Lower lobe of right lung (tissue), 2 donors: ENCODE measurements around the gene CRTC3. TPM values are rescaled to one million over a fixed set of nuclear protein-coding genes. Genes with fewer than 3 reads are reported as not detected.
A peak's percentile ranks its signal among the peaks of the same experiment; 100 is the strongest.

Experiments
- ATAC-seq, 2 donors: fragments of 200-7000 bp; cut with Tn5 transposase; one replicate each; pipeline ENCODE4 v1.9.1; 2020 to 2022; ENCODE audit warnings: mild to moderate bottlenecking in 2 of 2, moderate library complexity in 2 of 2
- DNase-seq: peaks from one replicate; pipeline ENCODE4 v3.0.0-alpha.2; 2020
- H3K27ac ChIP-seq: fragments of 200-600 bp; one replicate; pipeline ENCODE4 v1.8.0; 2022
- H3K27me3 ChIP-seq: fragments of 200-600 bp; one replicate; pipeline ENCODE4 v1.8.0; 2022; ENCODE audit warnings: low read depth
- H3K36me3 ChIP-seq: fragments of 200-600 bp; one replicate; pipeline ENCODE4 v1.8.0; 2022; ENCODE audit warnings: mild to moderate bottlenecking
- H3K4me1 ChIP-seq: fragments of 200-600 bp; one replicate; pipeline ENCODE4 v1.8.0; 2022
- H3K4me3 ChIP-seq: fragments of 200-600 bp; one replicate; pipeline ENCODE4 v1.8.0; 2022; ENCODE audit warnings: mild to moderate bottlenecking
- H3K9me3 ChIP-seq: fragments of 200-600 bp; one replicate; pipeline ENCODE4 v1.8.0; 2022
- CTCF ChIP-seq: fragments of 200-600 bp; IDR thresholded peaks from one replicate; pipeline ENCODE4 v1.8.0; 2022; ENCODE audit warnings: antibody characterized with exemption, mild to moderate bottlenecking
- intact Hi-C: fragments of 100-400 bp; cut with DNase I; formaldehyde crosslinking; loops from one replicate; pipeline ENCODE4 v1.11.0; 2022
- total RNA-seq: library from RNA; stranded (reverse); fragmentation: NEBNext Ultra II Directional; extraction: Animal tissue kit (Norgen Biotek cat#: 25700); gene quantifications from one replicate; pipeline ENCODE4 v1.2.1, GENCODE V29; 2021
- donor health status: DM: no; HTN: yes; CAD: no; lungs with severe emphysema.

The CRTC3 gene
- total RNA-seq, 1 donor from 2014 or later: 40.6 TPM

DNA sequence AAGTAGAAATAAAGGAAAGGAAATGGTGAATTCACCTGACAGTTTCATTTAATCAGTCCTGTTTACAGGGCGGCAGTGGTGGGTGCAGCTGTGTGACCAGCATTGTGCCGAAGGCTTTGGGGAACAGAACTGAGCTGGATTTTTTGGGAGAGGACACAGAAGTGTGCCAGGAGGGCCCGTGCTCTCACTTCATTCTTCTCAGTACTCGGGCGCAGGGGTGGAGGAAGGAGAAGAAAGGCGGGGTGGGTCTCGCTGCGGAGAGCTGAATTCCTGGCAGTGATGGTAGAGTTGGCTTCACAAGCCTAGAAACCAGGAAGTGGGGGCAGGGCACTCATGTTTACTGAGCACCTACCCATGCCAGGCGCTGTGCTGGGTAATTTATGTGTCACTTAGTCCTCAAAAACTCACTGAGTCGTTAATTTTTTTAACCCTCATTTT lies 64.6 kb downstream of the CRTC3 start:
- Histone ChIP-seq H3K4me1 (peaks cover 79% of the 10 kb centered on the region), H3K4me3 (no peak overlapping the region), H3K36me3 (no peaks in the 10 kb centered on the region), H3K9me3 (no peaks in the 10 kb centered on the region), H3K27ac (peak overlapping the region; percentile 83), H3K27me3 (no peaks in the 10 kb centered on the region)
- DNase-seq: peak; percentile 91
- intact Hi-C loops: no loop called here
- TF ChIP-seq CTCF: no peak
- peak; percentile 92 to 95 for ATAC-seq

- Histone ChIP-seq H3K9me3 (no peaks in the 10 kb centered on the region), H3K36me3 (no peaks in the 10 kb centered on the region), H3K4me1 (peaks cover 84% of the 10 kb centered on the region), H3K27ac (peak overlapping the region; percentile 83), H3K27me3 (no peaks in the 10 kb centered on the region), H3K4me3 (no peak overlapping the region)
- intact Hi-C loops: no loop called here
- DNase-seq (no peak), ATAC-seq (no peak)
- TF ChIP-seq CTCF: no peak
Observed at GRCh38 chr15:90595763-90596155, 66.0 kb downstream of the CRTC3 start.

GRCh38 chr15:90596943-90597342 lies 67.2 kb downstream of the CRTC3 start:
- DNase-seq (no peak), ATAC-seq (no peak)
- TF ChIP-seq CTCF: no peak
- intact Hi-C loops: no loop called here
- Histone ChIP-seq H3K27ac (peak overlapping the region; percentile 83), H3K4me3 (no peak overlapping the region), H3K4me1 (peaks cover 78% of the 10 kb centered on the region), H3K36me3 (peaks cover 7% of the 10 kb centered on the region), H3K27me3 (no peaks in the 10 kb centered on the region), H3K9me3 (no peaks in the 10 kb centered on the region)

DNA sequence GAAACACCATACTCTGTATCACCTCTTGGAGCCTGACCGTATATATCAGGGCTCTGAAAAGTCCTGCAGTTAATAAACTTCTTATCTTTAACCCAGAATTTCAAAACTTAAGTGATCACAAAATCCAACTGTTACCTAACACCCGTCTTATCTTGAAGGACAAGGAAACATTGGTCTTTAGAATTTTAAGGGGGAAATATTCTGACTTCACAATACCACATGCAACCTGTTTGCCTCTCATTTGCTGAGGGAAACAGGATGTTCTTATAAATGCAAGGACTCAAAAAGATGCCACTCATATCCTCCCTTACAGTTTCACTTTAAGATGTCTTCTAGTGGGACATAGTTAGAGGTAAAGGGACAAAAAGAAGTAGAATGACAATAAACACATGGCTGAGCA lies 67.9 kb downstream of the CRTC3 start:
- H3K27me3 ChIP-seq: no peaks in the 10 kb centered on the region
- H3K4me3 ChIP-seq: no peak overlapping the region
- no peak for TF ChIP-seq CTCF
- ATAC-seq (peak in 1 of 2 donors; percentile 7), DNase-seq (no peak)
- peaks cover 12% of the 10 kb centered on the region for H3K36me3 ChIP-seq
- intact Hi-C loops: no loop called here
- no peaks in the 10 kb centered on the region for H3K9me3 ChIP-seq
- H3K4me1 ChIP-seq: peaks cover 72% of the 10 kb centered on the region
- H3K27ac ChIP-seq: peak overlapping the region; percentile 83

DNA sequence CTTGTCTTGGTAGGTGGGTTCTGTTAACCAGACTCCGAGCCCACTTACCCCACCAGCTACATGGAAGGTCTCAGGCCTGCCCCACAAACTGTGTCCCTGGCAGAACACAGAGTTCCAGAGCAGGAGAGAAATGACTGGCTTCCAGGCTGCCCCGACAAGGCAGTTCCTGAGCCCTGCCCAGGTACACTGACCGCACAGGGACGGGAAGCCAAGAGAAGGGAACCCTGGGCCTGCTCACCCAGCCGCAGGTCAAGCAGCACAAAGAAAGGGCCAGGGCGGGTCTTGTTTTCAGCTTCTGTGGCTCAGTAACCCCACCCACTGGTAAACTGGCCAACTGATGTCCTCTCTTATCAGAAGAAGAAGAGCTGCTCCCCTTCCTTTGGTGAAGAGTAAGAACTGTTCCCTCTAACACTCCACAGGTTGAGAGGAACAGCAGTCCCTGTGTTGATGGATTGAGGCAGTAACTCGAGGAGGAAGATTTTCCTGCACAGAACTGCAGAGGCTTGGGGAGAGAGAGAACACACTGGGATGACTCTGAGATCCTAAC lies 68.4 kb downstream of the CRTC3 start:
- intact Hi-C loops: no loop called here
- no peaks in the 10 kb centered on the region for H3K27me3 ChIP-seq
- ATAC-seq: peak; percentile 37 to 66
- no peaks in the 10 kb centered on the region for H3K9me3 ChIP-seq
- DNase-seq: peak; percentile 70
- H3K36me3 ChIP-seq: peaks cover 17% of the 10 kb centered on the region
- no peak overlapping the region for H3K4me3 ChIP-seq
- H3K27ac ChIP-seq: peak overlapping the region; percentile 83
- TF ChIP-seq CTCF: peak; percentile 29
- H3K4me1 ChIP-seq: peaks cover 66% of the 10 kb centered on the region
